Keratinocyte (primary cell): ENCODE results near the gene RAPGEF4. TPM values are rescaled to one million over a fixed set of nuclear protein-coding genes. Genes with fewer than 3 reads are reported as not detected.

Source experiments
- DNase-seq: peaks from one replicate; pipeline ENCODE4 v3.0.0-alpha.2; 2011; ENCODE audit warnings: low read depth, missing footprints, low spot score
- FAIRE-seq: peaks from 2 replicates; lab custom pipeline; 2011; peaks lifted over from hg19 to GRCh38; lab: Jason Lieb, UNC
- H2AFZ ChIP-seq: 2 replicates; pipeline ENCODE4 v1.6.0; 2012; ENCODE audit warnings: low read length, control low read depth, inconsistent platforms; ENCODE audit not compliant: control insufficient read depth
- H3K27ac ChIP-seq: 2 replicates; pipeline ENCODE4 v1.5.1; 2011; ENCODE audit warnings: low read length; ENCODE audit not compliant: control insufficient read depth, insufficient read depth
- H3K27me3 ChIP-seq: 3 replicates; pipeline ENCODE4 v1.6.0; 2011; ENCODE audit warnings: low read length; ENCODE audit not compliant: control insufficient read depth, insufficient read depth; ENCODE audit errors: extremely low read depth
- H3K36me3 ChIP-seq, 2 experiments: 2 replicates in 1 of 2; 3 replicates in 1 of 2; pipeline ENCODE4 v1.5.1; 2011; ENCODE audit warnings: low read length in 2 of 2, mild to moderate bottlenecking in 1 of 2; ENCODE audit not compliant: control insufficient read depth in 2 of 2, insufficient read depth in 2 of 2; ENCODE audit errors: extremely low read depth in 1 of 2
- H3K4me1 ChIP-seq: 3 replicates; pipeline ENCODE4 v1.5.1; 2011; ENCODE audit warnings: low read length; ENCODE audit not compliant: control insufficient read depth, insufficient read depth; ENCODE audit errors: extremely low read depth
- H3K4me2 ChIP-seq: 3 replicates; pipeline ENCODE4 v1.6.0; 2011; ENCODE audit warnings: low read depth, low read length; ENCODE audit not compliant: control insufficient read depth, insufficient read depth; ENCODE audit errors: extremely low read depth
- H3K4me3 ChIP-seq, 3 experiments: fragments of 200-600 bp in 1 of 3; sonication (generic) in 1 of 3; 2 replicates in 2 of 3; 3 replicates in 1 of 3; pipeline ENCODE4 v1.5.1; 2011 to 2016; ENCODE audit warnings: low read length in 3 of 3, mild to moderate bottlenecking in 3 of 3, control low read depth in 2 of 3, inconsistent platforms in 1 of 3, low read depth in 1 of 3, mixed read lengths in 1 of 3, mixed run types in 1 of 3, moderate library complexity in 1 of 3; ENCODE audit not compliant: control insufficient read depth in 2 of 3, insufficient read depth in 2 of 3; ENCODE audit errors: extremely low read depth in 1 of 3
- H3K79me2 ChIP-seq: 2 replicates; pipeline ENCODE4 v1.6.0; 2012; ENCODE audit warnings: low read length; ENCODE audit not compliant: control insufficient read depth, insufficient read depth
- H3K9ac ChIP-seq: 3 replicates; pipeline ENCODE4 v1.6.0; 2011; ENCODE audit warnings: low read length; ENCODE audit not compliant: control insufficient read depth, insufficient read depth; ENCODE audit errors: extremely low read depth
- H3K9me1 ChIP-seq: 3 replicates; pipeline ENCODE4 v1.6.0; 2011; ENCODE audit warnings: low read length; ENCODE audit not compliant: control insufficient read depth, insufficient read depth; ENCODE audit errors: extremely low read depth
- H3K9me3 ChIP-seq: 2 replicates; pipeline ENCODE4 v1.5.1; 2012; ENCODE audit warnings: low read depth, low read length; ENCODE audit not compliant: control insufficient read depth
- H4K20me1 ChIP-seq: 3 replicates; pipeline ENCODE4 v1.6.0; 2011; ENCODE audit warnings: low read length; ENCODE audit not compliant: control insufficient read depth, insufficient read depth; ENCODE audit errors: extremely low read depth
- EZH2 ChIP-seq: IDR thresholded peaks from one replicate; pipeline ENCODE4 v1.6.1; 2012; ENCODE audit warnings: inconsistent platforms, mild to moderate bottlenecking, low read length, moderate library complexity
- dilution Hi-C: fragments of 300-500 bp; cut with MboI; formaldehyde crosslinking; loops from one replicate; pipeline ENCODE4 v1.7.0; 2020; ENCODE audit warnings: low sequenced_read_pairs; ENCODE audit not compliant: extremely low pct_ligation_motif_present
- polyA plus RNA-seq, 5 experiments: library from polyadenylated mRNA; depleted of rRNA in 3 of 5; stranded (reverse) in 3 of 5; stranded (forward) in 1 of 5; unstranded in 1 of 5; fragments of >200 nt; gene quantifications; 1 replicate in 1 of 5; 2 replicates in 3 of 5; 3 replicates in 1 of 5; pipeline versions ENCODE4 v1.2.1 to v1.2.3, GENCODE V29; 2011 to 2012; ENCODE audit warnings: missing spikeins in 2 of 5, low read depth in 1 of 5, low replicate concordance in 1 of 5
- TF ChIP-seq, protein P1 (sequence below), 3 experiments: IDR thresholded peaks in 1 of 3; conservative IDR thresholded peaks in 1 of 3; optimal IDR thresholded peaks in 1 of 3; 2 replicates in 2 of 3; 3 replicates in 1 of 3; pipeline versions ENCODE3 to v1.5.1; 2011; ENCODE audit warnings: low read length in 3 of 3, mild to moderate bottlenecking in 3 of 3, moderate library complexity in 2 of 3, control low read depth in 1 of 3, inconsistent platforms in 1 of 3; ENCODE audit not compliant: insufficient read depth in 2 of 3; ENCODE audit errors: extremely low read depth in 1 of 3

RAPGEF4 gene
- polyA plus RNA-seq, 1 donor (not counting 4 experiments of a cell fraction or from before 2014, with no cell fraction given), result 1.6 TPM

DNA sequence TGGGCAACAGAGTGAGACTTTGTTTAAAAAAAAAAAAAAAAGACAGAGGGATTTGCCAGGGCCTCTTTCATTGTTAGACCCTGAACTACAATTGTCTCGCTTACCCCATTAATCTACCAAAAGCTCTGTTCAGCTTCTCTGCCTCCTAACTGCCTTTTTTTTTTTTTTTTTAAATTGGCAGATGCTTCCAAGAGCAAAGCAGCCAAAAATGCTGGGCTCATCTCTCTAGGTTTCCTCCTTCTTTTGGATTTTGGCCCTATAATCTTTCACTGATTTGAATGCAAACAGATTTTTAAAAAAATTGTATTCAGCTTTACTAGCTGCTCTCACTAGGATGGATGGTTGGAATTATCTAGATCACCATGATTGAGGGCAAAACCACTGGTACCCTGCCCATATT lies 33.2 kb upstream of the RAPGEF4 start:
- H3K27ac ChIP-seq, result no peak overlapping the region
- dilution Hi-C loops, result no loop called here
- DNase-seq, result no peak
- no peak overlapping the region for H3K4me3 ChIP-seq
- H4K20me1 ChIP-seq, result no peaks in the 10 kb centered on the region
- H3K79me2 ChIP-seq, result no peaks in the 10 kb centered on the region
- no peaks in the 10 kb centered on the region for H3K9me1 ChIP-seq
- H3K27me3 ChIP-seq, result no peaks in the 10 kb centered on the region
- H3K4me1 ChIP-seq, result peaks cover 30% of the 10 kb centered on the region
- no peak for TF ChIP-seq EZH2
- TF ChIP-seq, protein P1, sequence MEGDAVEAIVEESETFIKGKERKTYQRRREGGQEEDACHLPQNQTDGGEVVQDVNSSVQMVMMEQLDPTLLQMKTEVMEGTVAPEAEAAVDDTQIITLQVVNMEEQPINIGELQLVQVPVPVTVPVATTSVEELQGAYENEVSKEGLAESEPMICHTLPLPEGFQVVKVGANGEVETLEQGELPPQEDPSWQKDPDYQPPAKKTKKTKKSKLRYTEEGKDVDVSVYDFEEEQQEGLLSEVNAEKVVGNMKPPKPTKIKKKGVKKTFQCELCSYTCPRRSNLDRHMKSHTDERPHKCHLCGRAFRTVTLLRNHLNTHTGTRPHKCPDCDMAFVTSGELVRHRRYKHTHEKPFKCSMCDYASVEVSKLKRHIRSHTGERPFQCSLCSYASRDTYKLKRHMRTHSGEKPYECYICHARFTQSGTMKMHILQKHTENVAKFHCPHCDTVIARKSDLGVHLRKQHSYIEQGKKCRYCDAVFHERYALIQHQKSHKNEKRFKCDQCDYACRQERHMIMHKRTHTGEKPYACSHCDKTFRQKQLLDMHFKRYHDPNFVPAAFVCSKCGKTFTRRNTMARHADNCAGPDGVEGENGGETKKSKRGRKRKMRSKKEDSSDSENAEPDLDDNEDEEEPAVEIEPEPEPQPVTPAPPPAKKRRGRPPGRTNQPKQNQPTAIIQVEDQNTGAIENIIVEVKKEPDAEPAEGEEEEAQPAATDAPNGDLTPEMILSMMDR (optimal IDR thresholded peaks at IDR 0.05 in 1 of 3, IDR thresholded peaks at IDR 0.05 in 1 of 3, conservative IDR thresholded peaks at IDR 0.05 in 1 of 3; ENCODE audit: extremely low read depth in 1 of 3, insufficient read depth in 2 of 3, low read length in 3 of 3), result no peak
- no peak for FAIRE-seq
- no peak overlapping the region for H3K4me2 ChIP-seq
- no peaks in the 10 kb centered on the region for H3K9me3 ChIP-seq
- H3K9ac ChIP-seq, result no peak overlapping the region
- no peak overlapping the region for H2AFZ ChIP-seq
- H3K36me3 ChIP-seq, result no peaks in the 10 kb centered on the region

DNA sequence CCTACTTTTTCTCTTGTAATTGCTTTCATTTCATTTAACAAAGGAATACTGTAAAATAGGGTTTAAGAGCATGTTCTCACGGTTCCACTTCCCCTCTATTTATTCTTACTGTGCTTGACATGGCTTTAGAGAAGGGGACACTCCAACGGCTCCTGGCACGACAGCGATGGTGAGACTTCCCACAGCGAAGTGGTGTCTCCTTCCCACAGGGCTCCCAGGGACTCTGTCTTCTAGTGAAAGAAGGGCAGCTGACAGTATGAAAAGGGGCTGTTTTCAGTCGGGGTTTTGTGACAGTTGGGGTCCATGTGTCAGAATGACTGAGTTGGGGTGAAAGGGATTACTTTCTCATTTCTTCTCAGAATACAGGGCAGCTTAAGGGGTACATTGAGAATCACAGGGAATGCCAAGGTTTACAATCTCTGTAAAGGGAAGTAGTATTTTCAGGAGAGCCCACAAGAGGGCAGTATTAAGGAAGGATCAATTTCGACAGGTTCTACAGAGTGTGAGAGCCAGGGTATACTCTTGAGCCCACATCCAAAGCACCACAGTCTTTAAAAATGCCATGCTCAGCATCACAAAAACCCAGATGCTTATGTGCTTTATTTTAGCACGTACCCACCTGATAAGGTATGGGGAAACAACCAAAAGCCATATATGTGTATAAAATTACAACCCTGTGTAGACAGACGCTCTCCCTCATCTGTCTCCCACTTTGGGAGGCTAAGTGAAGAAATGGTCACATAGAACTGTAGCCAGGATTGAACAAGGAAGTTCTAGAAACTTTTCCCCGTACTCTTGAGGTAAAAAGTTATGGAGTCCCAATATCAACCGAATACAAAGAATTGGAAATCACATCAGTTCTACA lies 31.3 kb upstream of the RAPGEF4 start:
- H3K4me1 ChIP-seq, result peaks cover 14% of the 10 kb centered on the region
- no peak overlapping the region for H3K4me3 ChIP-seq
- H3K4me2 ChIP-seq, result no peak overlapping the region
- no peak overlapping the region for H3K9ac ChIP-seq
- no peaks in the 10 kb centered on the region for H3K79me2 ChIP-seq
- H3K27me3 ChIP-seq, result no peaks in the 10 kb centered on the region
- DNase-seq (no peak), FAIRE-seq (peak; percentile 69)
- H3K36me3 ChIP-seq, result no peaks in the 10 kb centered on the region
- H4K20me1 ChIP-seq, result no peaks in the 10 kb centered on the region
- H3K9me3 ChIP-seq, result no peaks in the 10 kb centered on the region
- H3K27ac ChIP-seq, result no peak overlapping the region
- dilution Hi-C loops, result no loop called here
- TF ChIP-seq EZH2, result no peak
- TF ChIP-seq, protein P1 (optimal IDR thresholded peaks at IDR 0.05 in 1 of 3, IDR thresholded peaks at IDR 0.05 in 1 of 3, conservative IDR thresholded peaks at IDR 0.05 in 1 of 3; ENCODE audit: extremely low read depth in 1 of 3, insufficient read depth in 2 of 3, low read length in 3 of 3), result peak in 2 of 3 experiments; percentile 57 to 61
- no peaks in the 10 kb centered on the region for H3K9me1 ChIP-seq
- H2AFZ ChIP-seq, result peak overlapping the region; percentile 42
